B cell (primary cell): ENCODE data around the gene TNFRSF25. TPM values are rescaled to one million over a fixed set of nuclear protein-coding genes. Genes with fewer than 3 reads are reported as not detected.

Source experiments
- ATAC-seq: fragments of 200-7000 bp; cut with Tn5 transposase; one replicate; pipeline ENCODE4 v1.10.0; 2021; ENCODE audit warnings: low read depth, mild to moderate bottlenecking, moderate number of reproducible peaks, moderate library complexity
- CTCF ChIA-PET: fragments of 350-600 bp; sonication (Branson Sonifier 250); formaldehyde crosslinking; loops from one replicate; lab custom pipeline; 2021; ENCODE audit warnings: antibody characterized with exemption, inconsistent platforms; lab: Charles Lee
- POLR2A ChIA-PET: fragments of 350-600 bp; sonication (Branson Sonifier 250); formaldehyde crosslinking; loops from one replicate; lab custom pipeline; 2021; ENCODE audit warnings: antibody characterized with exemption; lab: Charles Lee
- DNase-seq: peaks from one replicate; pipeline ENCODE4 v3.0.0; 2013
- H2AFZ ChIP-seq: 2 replicates; pipeline ENCODE4 v1.6.1; 2012; ENCODE audit warnings: mild to moderate bottlenecking, low read depth, low read length; ENCODE audit not compliant: insufficient read depth, poor library complexity, severe bottlenecking
- H3K27ac ChIP-seq, 2 donors: 1 replicate in 1 of 2; 2 replicates in 1 of 2; pipeline ENCODE4 v1.5.1; 2012 to 2013; ENCODE audit warnings: low read length in 2 of 2, mild to moderate bottlenecking in 2 of 2, moderate library complexity in 1 of 2
- H3K27me3 ChIP-seq, 4 experiments: fragments of 200-600 bp in 1 of 4; sonication (generic) in 1 of 4; replicated peaks in 1 of 4; 1 replicate in 2 of 4; 2 replicates in 2 of 4; pipeline versions ENCODE4 v1.6.1 to v1.7.0; 2013 to 2016; ENCODE audit warnings: low read length in 3 of 4, mild to moderate bottlenecking in 2 of 4, mixed read lengths in 1 of 4, moderate library complexity in 1 of 4; ENCODE audit not compliant: insufficient read depth in 4 of 4, control insufficient read depth in 3 of 4; ENCODE audit errors: control extremely low read depth in 1 of 4
- H3K36me3 ChIP-seq, 2 experiments: replicated peaks in 1 of 2; 1 replicate in 1 of 2; 2 replicates in 1 of 2; pipeline versions ENCODE4 v1.6.1 to v1.7.1; 2013; ENCODE audit warnings: low read length in 1 of 2; ENCODE audit not compliant: insufficient read depth in 2 of 2, control insufficient read depth in 1 of 2; ENCODE audit errors: control extremely low read depth in 1 of 2, extremely low read depth in 1 of 2
- H3K4me1 ChIP-seq, 2 donors: fragments of 200-600 bp in 1 of 2; sonication (generic) in 1 of 2; 1 replicate in 1 of 2; 2 replicates in 1 of 2; pipeline versions ENCODE4 v1.5.1 to v1.6.1; 2013 to 2017; ENCODE audit warnings: low read length in 2 of 2; ENCODE audit not compliant: control insufficient read depth in 2 of 2, insufficient read depth in 2 of 2
- H3K4me2 ChIP-seq: replicated peaks from 2 replicates; pipeline ENCODE3; 2012; ENCODE audit warnings: mild to moderate bottlenecking, low read depth, low read length; ENCODE audit not compliant: poor library complexity, severe bottlenecking
- H3K4me3 ChIP-seq, 5 experiments: fragments of 200-600 bp in 1 of 5; sonication (generic) in 1 of 5; 1 replicate in 3 of 5; 2 replicates in 2 of 5; pipeline versions ENCODE4 v1.5.1 to v1.7.0; 2011 to 2016; ENCODE audit warnings: low read length in 4 of 5, mild to moderate bottlenecking in 4 of 5, low read depth in 2 of 5, control low read depth in 1 of 5, moderate library complexity in 1 of 5; ENCODE audit not compliant: insufficient read depth in 1 of 5; ENCODE audit errors: control extremely low read depth in 1 of 5, extremely low read depth in 1 of 5
- H3K79me2 ChIP-seq: fragments of 200-600 bp; sonication (generic); one replicate; pipeline ENCODE4 v1.6.0; 2016; ENCODE audit warnings: low read length; ENCODE audit not compliant: control insufficient read depth, insufficient read depth
- H3K9ac ChIP-seq: fragments of 200-600 bp; sonication (generic); 2 replicates; pipeline ENCODE4 v1.6.1; 2017; ENCODE audit warnings: mild to moderate bottlenecking, low read length, moderate library complexity
- H3K9me3 ChIP-seq, 3 donors: one replicate each; pipeline versions ENCODE4 v1.6.1 to v1.7.1; 2013; ENCODE audit warnings: low read length in 2 of 3; ENCODE audit not compliant: control insufficient read depth in 2 of 3, insufficient read depth in 1 of 3; ENCODE audit errors: control extremely low read depth in 1 of 3
- H4K20me1 ChIP-seq: 2 replicates; pipeline ENCODE4 v1.6.0; 2012; ENCODE audit warnings: mild to moderate bottlenecking, low read length; ENCODE audit not compliant: insufficient read depth, control insufficient read depth, poor library complexity, severe bottlenecking
- H3K27ac Mint-ChIP-seq: one replicate; pipeline ENCODE4 v1.8.0; 2021; ENCODE audit warnings: mixed read lengths
- H3K27me3 Mint-ChIP-seq: one replicate; pipeline ENCODE4 v1.8.0; 2021; ENCODE audit warnings: mixed read lengths
- H3K4me1 Mint-ChIP-seq: one replicate; pipeline ENCODE4 v1.8.0; 2021; ENCODE audit warnings: mixed read lengths
- H3K4me3 Mint-ChIP-seq: one replicate; pipeline ENCODE4 v1.8.0; 2021; ENCODE audit warnings: mixed read lengths
- H3K9me3 Mint-ChIP-seq: one replicate; pipeline ENCODE4 v1.8.0; 2022; ENCODE audit warnings: mixed read lengths; ENCODE audit not compliant: insufficient read depth
- EZH2 ChIP-seq: IDR thresholded peaks from 2 replicates; pipeline ENCODE4 v1.6.1; 2012; ENCODE audit warnings: borderline replicate concordance, low read depth, mild to moderate bottlenecking, moderate library complexity, low read length; ENCODE audit not compliant: insufficient read depth, poor library complexity, severe bottlenecking
- WGBS: methylation state at CpG from one replicate; pipeline ENCODE4 v1.1.5; 2013; ENCODE audit warnings: missing lambda C conversion rate; ENCODE audit not compliant: insufficient coverage; 5-methylcytosine and 5-hydroxymethylcytosine counted together
- intact Hi-C: fragments of 100-400 bp; cut with micrococcal nuclease; formaldehyde crosslinking; loops from one replicate; pipeline ENCODE4 v1.10.0; 2022
- polyA plus RNA-seq: library from polyadenylated mRNA; depleted of rRNA; stranded (reverse); fragments of >200 nt; gene quantifications from 2 replicates; pipeline ENCODE4 v1.2.3, GENCODE V29; 2012
- total RNA-seq, 2 donors: library from RNA; stranded (reverse); fragments of 120-200 nt in 1 of 2; gene quantifications; 1 replicate in 1 of 2; 2 replicates in 1 of 2; pipeline versions ENCODE4 v1.2.3 to v1.2.4, GENCODE V29; 2013 to 2022
- TF ChIP-seq, protein P1 (sequence below): fragments of 200-600 bp; IDR thresholded peaks from one replicate; pipeline ENCODE4 v1.8.0; 2022; ENCODE audit warnings: antibody characterized with exemption, mild to moderate bottlenecking

The TNFRSF25 gene
- total and polyA plus RNA-seq, 2 donors (not counting 1 experiment from before 2014, with no cell fraction given) = 2.6 to 7.1 TPM

DNA sequence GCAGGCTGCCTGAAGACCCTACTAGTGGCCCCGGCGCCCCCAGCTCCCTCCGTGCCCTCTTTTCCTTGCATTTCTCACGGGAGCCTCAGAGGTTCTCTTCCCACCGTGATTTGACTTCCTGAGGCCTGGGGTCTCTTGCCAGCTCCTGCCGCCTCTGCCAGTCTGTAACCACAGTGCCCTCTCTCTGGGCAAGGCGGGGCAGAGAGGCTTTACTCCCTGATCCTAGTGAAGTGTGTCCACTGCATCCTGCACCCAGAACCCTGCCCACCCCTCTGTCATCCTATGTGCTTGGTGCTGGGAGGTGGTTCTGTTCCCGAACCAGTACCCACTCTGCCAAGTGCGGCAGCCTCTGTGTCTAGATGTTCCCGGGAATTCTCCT, 39.0 kb downstream of the TNFRSF25 start:
- WGBS = 75% methylated on average over 6 of the region's 10 CpGs
- DNase-seq = no peak
- H3K27ac ChIP-seq = no peak overlapping the region
- no peaks in the 10 kb centered on the region for H4K20me1 ChIP-seq
- no peaks in the 10 kb centered on the region for H3K79me2 ChIP-seq
- peaks cover 0 to 12% (median 0%) of the 10 kb centered on the region in 3 donors for H3K9me3 ChIP-seq
- H3K4me3 Mint-ChIP-seq = no peak overlapping the region
- H3K27ac Mint-ChIP-seq = no peak overlapping the region
- CTCF ChIA-PET = interaction anchor here (1.1 kb wide), 2 partner anchors 10 to 11 kb away, joined by 3 read pairs; no protein-coding TSS in a partner anchor
- H3K27me3 ChIP-seq = peaks cover 0 to 50% (median 19%) of the 10 kb centered on the region in 4 experiments
- H2AFZ ChIP-seq = no peak overlapping the region
- peaks cover 40% of the 10 kb centered on the region for H3K27me3 Mint-ChIP-seq
- H3K9me3 Mint-ChIP-seq = no peaks in the 10 kb centered on the region
- no peak overlapping the region for H3K9ac ChIP-seq
- ATAC-seq = no peak
- POLR2A ChIA-PET = no interaction called here
- H3K4me1 Mint-ChIP-seq = peaks cover 11% of the 10 kb centered on the region
- intact Hi-C loops = no loop called here
- TF ChIP-seq, protein P1, sequence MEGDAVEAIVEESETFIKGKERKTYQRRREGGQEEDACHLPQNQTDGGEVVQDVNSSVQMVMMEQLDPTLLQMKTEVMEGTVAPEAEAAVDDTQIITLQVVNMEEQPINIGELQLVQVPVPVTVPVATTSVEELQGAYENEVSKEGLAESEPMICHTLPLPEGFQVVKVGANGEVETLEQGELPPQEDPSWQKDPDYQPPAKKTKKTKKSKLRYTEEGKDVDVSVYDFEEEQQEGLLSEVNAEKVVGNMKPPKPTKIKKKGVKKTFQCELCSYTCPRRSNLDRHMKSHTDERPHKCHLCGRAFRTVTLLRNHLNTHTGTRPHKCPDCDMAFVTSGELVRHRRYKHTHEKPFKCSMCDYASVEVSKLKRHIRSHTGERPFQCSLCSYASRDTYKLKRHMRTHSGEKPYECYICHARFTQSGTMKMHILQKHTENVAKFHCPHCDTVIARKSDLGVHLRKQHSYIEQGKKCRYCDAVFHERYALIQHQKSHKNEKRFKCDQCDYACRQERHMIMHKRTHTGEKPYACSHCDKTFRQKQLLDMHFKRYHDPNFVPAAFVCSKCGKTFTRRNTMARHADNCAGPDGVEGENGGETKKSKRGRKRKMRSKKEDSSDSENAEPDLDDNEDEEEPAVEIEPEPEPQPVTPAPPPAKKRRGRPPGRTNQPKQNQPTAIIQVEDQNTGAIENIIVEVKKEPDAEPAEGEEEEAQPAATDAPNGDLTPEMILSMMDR = no peak
- TF ChIP-seq EZH2 = no peak
- H3K4me1 ChIP-seq = peaks cover 19 to 24% of the 10 kb centered on the region in 2 donors
- H3K36me3 ChIP-seq = no peaks in the 10 kb centered on the region
- no peak overlapping the region for H3K4me2 ChIP-seq
- no peak overlapping the region for H3K4me3 ChIP-seq

DNA sequence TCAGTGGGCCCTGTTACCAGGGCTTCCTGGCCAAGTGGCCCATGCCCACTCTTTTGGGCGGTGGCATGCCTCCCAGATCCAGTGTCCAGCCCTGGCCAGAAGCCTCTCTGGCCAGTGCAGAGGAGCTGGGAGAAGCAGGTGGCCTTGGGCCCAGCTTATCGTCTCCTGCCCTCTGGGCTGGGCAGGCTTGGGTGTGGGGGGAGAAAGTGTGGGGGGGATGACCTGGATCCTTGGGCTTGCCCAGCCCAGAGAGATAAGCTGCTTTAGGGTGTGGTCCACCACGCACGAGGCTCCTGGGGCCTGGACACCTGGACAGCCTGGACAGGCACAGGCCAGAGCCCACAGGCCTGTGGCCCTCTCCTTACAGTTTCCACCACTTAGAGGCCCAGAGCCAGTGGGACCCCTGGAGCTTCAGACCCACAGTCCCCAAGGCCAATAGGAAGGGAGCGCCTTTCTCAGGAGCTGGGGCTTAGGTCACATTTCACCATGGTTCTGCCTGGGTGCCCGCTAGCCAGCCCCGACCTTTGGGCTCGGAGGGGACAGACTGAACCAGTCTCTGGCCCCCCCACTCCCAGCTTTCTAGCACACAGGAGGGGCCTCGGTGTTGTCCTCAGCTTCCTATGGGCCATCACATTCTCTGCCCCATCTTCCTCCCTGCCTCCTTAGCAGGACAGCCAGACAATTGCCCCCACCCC, 39.5 kb downstream of the TNFRSF25 start:
- DNase-seq = no peak
- TF ChIP-seq EZH2 = no peak
- TF ChIP-seq, protein P1 = no peak
- no peak overlapping the region for H3K27ac ChIP-seq
- H3K4me3 ChIP-seq = no peak overlapping the region
- H3K4me1 Mint-ChIP-seq = peaks cover 11% of the 10 kb centered on the region
- no peak overlapping the region for H3K27ac Mint-ChIP-seq
- H3K4me3 Mint-ChIP-seq = no peak overlapping the region
- H3K27me3 Mint-ChIP-seq = peaks cover 45% of the 10 kb centered on the region
- peaks cover 0 to 55% (median 21%) of the 10 kb centered on the region in 4 experiments for H3K27me3 ChIP-seq
- no peak overlapping the region for H3K9ac ChIP-seq
- ATAC-seq = no peak
- POLR2A ChIA-PET = no interaction called here
- no peaks in the 10 kb centered on the region for H3K9me3 Mint-ChIP-seq
- H3K4me1 ChIP-seq = peaks cover 19 to 24% of the 10 kb centered on the region in 2 donors
- WGBS = 91% methylated on average over 9 of the region's 9 CpGs
- no peaks in the 10 kb centered on the region for H4K20me1 ChIP-seq
- intact Hi-C loops = no loop called here
- no peaks in the 10 kb centered on the region for H3K79me2 ChIP-seq
- H3K9me3 ChIP-seq = peaks cover 0 to 12% (median 0%) of the 10 kb centered on the region in 3 donors
- H2AFZ ChIP-seq = no peak overlapping the region
- H3K36me3 ChIP-seq = no peaks in the 10 kb centered on the region
- CTCF ChIA-PET = interaction anchor here (1.1 kb wide), 2 partner anchors 11 kb away, joined by 3 read pairs; no protein-coding TSS in a partner anchor
- no peak overlapping the region for H3K4me2 ChIP-seq
